GM18873 (cell line): ENCODE results near the gene C5AR2.
"Not testable (repeated sequence)": the region's sequence is repeated elsewhere in the genome, so short reads cannot be mapped to it uniquely, and the experiment has no call there.

Source experiments
- ATAC-seq: cut with Tn5 transposase; IDR thresholded peaks from one replicate; pipeline ENCODE4 v1.9.1; 2021; ENCODE audit warnings: mild to moderate bottlenecking, moderate library complexity, moderate number of reproducible peaks; ENCODE audit not compliant: unreplicated experiment, low FRiP score

Gene C5AR2

GRCh38 chr19:47331931-47332547, at the start of gene C5AR2:
Gene C5AR2, plus strand, starts transcription at chr19:47332175. Its CDS starts 8,625 bp downstream, at chr19:47340800.
- no peak for ATAC-seq

GRCh38 chr19:47283405-47284059, 48.4 kb upstream of the C5AR2 start:
- ATAC-seq, result no peak

GRCh38 chr19:47284324-47284899, 47.6 kb upstream of the C5AR2 start:
- no peak for ATAC-seq

- ATAC-seq, result no peak
Observed at GRCh38 chr19:47296036-47296435, 35.9 kb upstream of the C5AR2 start.

- not testable (repeated sequence) for ATAC-seq
Observed at GRCh38 chr19:47300867-47301266, 31.1 kb upstream of the C5AR2 start.

GRCh38 chr19:47302249-47302648, 29.7 kb upstream of the C5AR2 start:
- no peak for ATAC-seq

- ATAC-seq, result no peak
Observed at GRCh38 chr19:47303966-47304365, 28.0 kb upstream of the C5AR2 start.

- ATAC-seq, result no peak
Observed at GRCh38 chr19:47305309-47305751, 26.6 kb upstream of the C5AR2 start.

GRCh38 chr19:47306303-47306702, 25.7 kb upstream of the C5AR2 start:
- ATAC-seq, result no peak

- ATAC-seq, result no peak
Observed at GRCh38 chr19:47309038-47309437, 22.9 kb upstream of the C5AR2 start.

- no peak for ATAC-seq
Observed at GRCh38 chr19:47309608-47310007, 22.4 kb upstream of the C5AR2 start, which contains the start of gene C5AR1. Gene C5AR1, plus strand, starts transcription at chr19:47309861. Its CDS starts 35 bp downstream, at chr19:47309896.

- no peak for ATAC-seq
Observed at GRCh38 chr19:47310323-47310722, 21.7 kb upstream of the C5AR2 start.

- no peak for ATAC-seq
Observed at GRCh38 chr19:47310819-47311218, 21.2 kb upstream of the C5AR2 start.

- no peak for ATAC-seq
Observed at GRCh38 chr19:47312366-47313006, 19.5 kb upstream of the C5AR2 start.

GRCh38 chr19:47313754-47314295, 18.1 kb upstream of the C5AR2 start:
- no peak for ATAC-seq

GRCh38 chr19:47315125-47315821, 16.7 kb upstream of the C5AR2 start:
- ATAC-seq, result no peak

GRCh38 chr19:47316513-47316912, 15.5 kb upstream of the C5AR2 start:
- ATAC-seq, result no peak

- ATAC-seq, result no peak
Observed at GRCh38 chr19:47319923-47320871, 11.8 kb upstream of the C5AR2 start.

- no peak for ATAC-seq
Observed at GRCh38 chr19:47321630-47322029, 10.3 kb upstream of the C5AR2 start.
